NCI-H774 (cell line): ENCODE measurements around the gene PLEKHN1.

Experiments
- DNase-seq: peaks from one replicate; lab custom pipeline; 2025; lab: John Stamatoyannopoulos, UW

The PLEKHN1 gene

GRCh38 chr1:961132-961669 is 5.1 kb upstream of the PLEKHN1 start:
- DNase-seq: no peak

GRCh38 chr1:962381-963300 is 3.6 kb upstream of the PLEKHN1 start:
- DNase-seq: no peak

GRCh38 chr1:963301-963651 is 3.0 kb upstream of the PLEKHN1 start:
- no peak for DNase-seq

- DNase-seq: no peak
Observed at GRCh38 chr1:963746-964525, 2.3 kb upstream of the PLEKHN1 start.

- no peak for DNase-seq
Observed at GRCh38 chr1:964691-965525, 1.4 kb upstream of the PLEKHN1 start.

- DNase-seq: no peak
Observed at GRCh38 chr1:965526-966134, 652 bp upstream of the PLEKHN1 start.

GRCh38 chr1:966704-967300 is 520 bp downstream of the PLEKHN1 start:
- no peak for DNase-seq

GRCh38 chr1:967466-968343 is 1.4 kb downstream of the PLEKHN1 start:
- DNase-seq: no peak

GRCh38 chr1:969260-969855 is 3.1 kb downstream of the PLEKHN1 start:
- no peak for DNase-seq

- no peak for DNase-seq
Observed at GRCh38 chr1:970242-970972, 4.1 kb downstream of the PLEKHN1 start.

- no peak for DNase-seq
Observed at GRCh38 chr1:970973-971730, 4.9 kb downstream of the PLEKHN1 start.

- no peak for DNase-seq
Observed at GRCh38 chr1:971751-972506, 5.6 kb downstream of the PLEKHN1 start.

GRCh38 chr1:972726-973458 is 6.6 kb downstream of the PLEKHN1 start:
- DNase-seq: no peak

GRCh38 chr1:973459-974292 is 7.4 kb downstream of the PLEKHN1 start:
- DNase-seq: no peak

GRCh38 chr1:974293-974640 is 8.0 kb downstream of the PLEKHN1 start:
- DNase-seq: no peak
